AML-193 (cell line): ENCODE data around the gene OR4M2.
"Not testable (repeated sequence)": the region's sequence is repeated elsewhere in the genome, so short reads cannot be mapped to it uniquely, and the experiment has no call there.

Experiments used
- DNase-seq, 2 experiments: peaks; one replicate each; lab custom pipeline; 2025; lab: John Stamatoyannopoulos, UW

Gene OR4M2, protein sequence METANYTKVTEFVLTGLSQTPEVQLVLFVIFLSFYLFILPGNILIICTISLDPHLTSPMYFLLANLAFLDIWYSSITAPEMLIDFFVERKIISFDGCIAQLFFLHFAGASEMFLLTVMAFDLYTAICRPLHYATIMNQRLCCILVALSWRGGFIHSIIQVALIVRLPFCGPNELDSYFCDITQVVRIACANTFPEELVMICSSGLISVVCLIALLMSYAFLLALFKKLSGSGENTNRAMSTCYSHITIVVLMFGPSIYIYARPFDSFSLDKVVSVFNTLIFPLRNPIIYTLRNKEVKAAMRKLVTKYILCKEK

DNA sequence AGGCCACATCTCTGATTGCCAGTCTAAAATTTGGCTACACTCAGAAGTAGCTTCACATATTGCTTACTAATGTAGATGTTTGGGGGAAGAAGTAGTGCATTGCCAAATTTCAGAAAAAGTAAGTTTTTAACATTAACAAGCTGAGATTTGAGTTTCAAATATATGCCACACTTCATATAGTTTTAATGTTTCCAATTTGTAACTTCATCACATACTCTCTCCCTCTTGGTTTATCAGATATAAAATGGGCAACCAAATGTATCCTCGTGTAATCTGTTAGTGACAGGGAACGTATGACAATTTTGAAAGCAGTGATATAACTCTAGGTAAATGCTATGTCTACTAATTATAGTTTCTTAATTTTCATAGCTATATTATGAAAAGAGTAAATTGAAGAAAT, at the start of gene OR4M2:
Gene OR4M2, plus strand, starts transcription at position 301 of the 400 bp plus-strand sequence. Its CDS starts 98 bp downstream, at position 399.
- DNase-seq: not testable (repeated sequence)

DNA sequence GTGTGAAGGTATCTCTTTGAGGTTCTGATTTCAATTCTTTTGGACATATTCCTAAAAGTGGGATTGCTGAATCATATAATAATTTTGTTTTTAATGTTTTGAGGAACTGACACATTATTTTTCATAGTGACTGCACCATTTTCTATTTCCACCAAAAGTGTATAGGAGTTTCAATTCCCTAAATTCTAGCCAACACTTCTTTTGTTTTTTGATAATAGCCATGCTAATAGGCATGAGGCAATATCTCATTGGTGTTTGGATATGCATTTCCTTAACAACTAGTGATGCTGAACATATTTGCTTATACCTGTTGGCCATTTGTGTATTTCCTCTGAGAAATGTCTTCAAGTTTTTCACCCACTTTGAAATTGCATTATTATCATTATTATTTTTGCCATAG, 11.1 kb upstream of the OR4M2 start:
- DNase-seq: not testable (repeated sequence)

DNA sequence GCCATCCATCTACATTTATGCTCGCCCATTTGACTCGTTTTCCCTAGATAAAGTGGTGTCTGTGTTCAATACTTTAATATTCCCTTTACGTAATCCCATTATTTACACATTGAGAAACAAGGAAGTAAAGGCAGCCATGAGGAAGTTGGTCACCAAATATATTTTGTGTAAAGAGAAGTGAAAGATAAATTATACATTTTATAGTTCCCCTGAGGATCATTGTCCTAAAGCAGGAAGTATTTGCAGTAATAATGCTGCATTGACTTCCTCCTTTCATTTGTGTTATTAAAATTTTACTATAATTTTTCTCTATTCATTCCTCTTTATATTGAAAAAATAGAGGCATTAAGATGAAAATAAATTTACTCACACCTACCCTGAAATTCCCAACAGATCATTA, 1.1 kb downstream of the OR4M2 start:
- not testable (repeated sequence) for DNase-seq

DNA sequence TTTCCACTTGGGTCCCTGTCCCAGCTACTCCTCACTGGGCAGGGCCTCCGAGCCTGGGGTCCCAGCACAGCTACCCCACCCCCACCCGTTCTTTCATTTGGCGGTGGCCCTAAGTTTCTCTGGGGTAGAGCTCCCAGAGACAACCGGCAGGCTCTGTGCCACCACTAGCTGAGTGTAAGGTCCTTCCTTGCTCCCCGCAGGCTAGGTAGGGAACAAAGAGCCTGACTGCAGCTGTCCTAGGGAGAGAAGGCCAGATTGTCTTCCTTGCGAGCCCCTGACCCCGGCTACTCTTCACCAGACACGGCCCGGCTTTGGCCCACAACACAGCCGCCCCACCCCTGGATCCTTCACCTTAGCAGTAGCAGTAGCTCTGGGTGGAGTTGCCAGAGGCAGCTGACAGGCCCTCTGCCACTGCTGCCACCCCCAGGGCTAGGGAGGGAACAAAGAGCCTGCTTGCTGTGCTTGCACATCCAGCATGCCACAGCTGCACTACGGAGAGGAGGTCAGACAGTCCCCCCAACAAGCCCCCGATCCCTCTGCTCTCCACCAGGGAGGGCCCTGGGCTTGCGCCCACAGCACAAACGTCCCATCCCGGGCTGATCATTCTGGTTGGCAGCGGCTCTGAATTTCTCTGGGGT, 18.4 kb downstream of the OR4M2 start:
- DNase-seq: not testable (repeated sequence)

DNA sequence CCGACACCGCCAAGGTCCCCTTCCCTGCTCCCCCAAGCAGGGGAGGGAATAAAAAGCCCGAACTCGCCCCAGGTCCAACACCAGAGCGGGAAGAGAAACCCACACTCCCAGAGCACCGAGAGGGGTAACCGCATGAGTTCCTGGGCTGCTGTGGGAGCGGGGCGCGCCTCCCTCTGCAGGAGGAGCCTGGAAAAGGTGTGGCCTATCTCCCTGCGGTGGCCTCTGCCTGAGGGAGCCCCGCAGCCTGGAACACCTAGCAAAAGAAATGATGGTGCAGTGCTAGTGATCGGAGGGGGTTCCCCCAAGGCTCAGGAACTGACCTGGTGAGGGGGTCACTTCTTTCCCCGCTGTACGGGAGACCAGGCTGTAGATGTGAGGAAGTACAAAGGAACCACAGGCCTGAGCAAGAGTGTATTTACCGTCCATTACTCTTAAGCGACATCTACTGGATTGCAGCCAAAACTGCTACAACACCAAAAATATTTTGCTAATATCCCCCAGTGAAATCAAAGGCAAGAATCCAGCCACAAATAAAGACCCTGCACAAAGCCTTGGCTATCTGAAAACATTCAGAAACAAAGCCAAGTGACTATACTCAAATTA, 19.1 kb downstream of the OR4M2 start:
- DNase-seq: not testable (repeated sequence)

DNA sequence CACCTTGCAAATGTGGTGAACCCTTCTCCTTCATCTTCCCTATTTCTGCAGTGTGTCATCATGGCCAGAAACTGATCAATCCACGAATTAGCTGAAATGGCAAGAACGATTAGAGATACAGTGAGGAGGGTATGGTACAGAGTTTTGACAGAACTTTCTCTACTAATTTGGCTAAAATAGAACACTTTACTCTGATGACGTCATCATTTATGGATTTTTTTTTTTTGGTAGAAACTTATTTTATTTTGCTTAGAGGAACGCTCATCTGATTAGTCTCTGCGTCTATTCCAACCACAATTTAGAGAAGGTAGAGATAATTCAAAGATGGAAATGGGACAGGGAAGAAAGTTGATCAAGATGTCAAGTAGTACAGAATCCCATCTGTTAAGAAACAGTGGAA, 41.7 kb downstream of the OR4M2 start:
- DNase-seq: not testable (repeated sequence)
